Dedifferentiated amniotic fluid mesenchymal stem cell (primary cell): ENCODE measurements around the gene RAD51B.

Experiments
- DNase-seq: peaks from one replicate; pipeline ENCODE4 v3.0.0-alpha.2; 2016; ENCODE audit errors: extremely low spot score

Gene RAD51B

DNA sequence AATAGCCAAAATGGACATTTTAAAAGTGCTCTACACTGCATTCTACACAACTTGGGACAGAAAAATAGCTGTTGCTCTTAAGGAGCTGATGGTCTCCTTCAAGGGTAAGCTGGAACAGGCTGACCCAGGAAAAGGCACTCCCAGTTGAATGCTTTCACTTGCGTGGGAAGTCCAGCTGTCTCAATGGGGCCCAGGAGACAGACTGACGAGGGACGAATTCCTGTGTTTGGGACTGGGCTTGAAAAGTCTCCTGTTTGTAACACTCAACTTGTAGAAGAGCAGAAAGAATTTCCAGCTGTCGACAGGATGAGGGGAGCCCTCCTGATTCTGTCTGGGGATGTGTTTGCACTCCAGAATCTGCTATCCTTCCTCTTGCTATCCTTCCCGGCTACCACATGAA lies 792.5 kb downstream of the RAD51B start:
- DNase-seq: no peak

DNA sequence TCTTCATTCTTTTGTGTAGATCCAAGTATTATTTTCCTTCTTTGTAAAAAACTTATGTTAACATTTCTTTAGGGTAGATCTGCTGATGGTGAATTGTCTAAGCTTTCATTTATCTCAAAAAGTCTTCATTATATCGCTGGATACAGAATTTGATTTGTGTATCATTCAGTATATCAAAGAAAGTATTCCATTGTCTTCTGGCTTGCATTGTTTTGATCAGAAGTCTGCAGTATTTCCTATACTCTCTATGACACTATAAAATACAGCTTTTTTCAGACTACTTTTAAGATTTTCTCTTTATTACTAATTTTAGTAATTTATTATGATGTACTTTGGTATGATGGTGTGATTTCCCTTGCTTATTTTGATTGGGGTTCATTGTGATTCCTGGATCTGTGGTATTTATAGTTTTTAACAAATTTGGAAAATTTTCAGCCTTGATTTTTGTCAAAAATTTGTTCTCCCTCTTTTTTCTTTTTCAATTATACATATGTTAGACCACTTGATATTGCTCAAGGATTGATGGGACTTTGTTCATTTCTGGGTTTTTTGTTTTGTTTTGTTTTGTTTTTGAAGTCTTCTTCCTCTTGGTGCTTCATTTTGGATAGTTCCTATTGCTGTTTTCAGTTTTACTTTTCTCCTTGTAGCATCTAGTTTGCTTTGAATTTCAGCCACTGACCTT lies 796.8 kb downstream of the RAD51B start:
- DNase-seq: no peak

DNA sequence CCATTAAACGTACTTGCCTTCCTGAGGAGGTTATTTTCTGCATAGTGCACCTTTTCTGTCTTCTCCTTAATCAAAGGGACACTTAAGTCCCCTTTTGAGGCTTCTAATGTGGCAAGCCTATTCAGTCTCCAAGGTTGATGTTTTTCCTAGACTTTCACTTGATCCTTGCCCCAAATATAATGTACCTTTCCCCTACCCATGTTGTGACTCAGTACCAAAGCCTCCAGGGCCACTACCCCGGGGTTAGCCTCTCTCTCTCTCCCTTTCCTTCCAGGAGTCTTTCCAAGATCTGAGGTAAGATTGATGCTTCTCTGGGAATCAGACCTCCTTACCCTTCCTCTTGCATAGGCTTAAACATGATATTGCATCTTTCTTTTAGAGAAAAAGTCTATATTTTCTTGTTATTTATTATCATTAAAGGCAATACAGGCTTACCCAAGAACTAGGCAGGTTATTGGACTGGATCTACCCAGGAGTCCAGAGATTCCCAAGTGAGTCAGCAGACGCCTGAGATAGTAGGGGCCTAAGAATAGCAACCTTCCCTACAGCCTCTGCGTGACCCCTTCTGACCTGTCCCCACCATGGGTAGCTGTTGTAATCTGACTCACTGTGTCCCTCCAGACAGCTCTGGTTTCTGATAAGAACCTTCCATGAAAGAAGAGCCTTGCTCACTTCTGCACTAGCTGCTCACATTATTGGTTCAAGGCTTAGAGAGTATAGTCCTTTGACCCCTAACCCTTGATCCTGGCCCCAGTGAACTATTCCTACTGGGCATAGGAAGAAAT lies 800.4 kb downstream of the RAD51B start:
- DNase-seq: no peak

DNA sequence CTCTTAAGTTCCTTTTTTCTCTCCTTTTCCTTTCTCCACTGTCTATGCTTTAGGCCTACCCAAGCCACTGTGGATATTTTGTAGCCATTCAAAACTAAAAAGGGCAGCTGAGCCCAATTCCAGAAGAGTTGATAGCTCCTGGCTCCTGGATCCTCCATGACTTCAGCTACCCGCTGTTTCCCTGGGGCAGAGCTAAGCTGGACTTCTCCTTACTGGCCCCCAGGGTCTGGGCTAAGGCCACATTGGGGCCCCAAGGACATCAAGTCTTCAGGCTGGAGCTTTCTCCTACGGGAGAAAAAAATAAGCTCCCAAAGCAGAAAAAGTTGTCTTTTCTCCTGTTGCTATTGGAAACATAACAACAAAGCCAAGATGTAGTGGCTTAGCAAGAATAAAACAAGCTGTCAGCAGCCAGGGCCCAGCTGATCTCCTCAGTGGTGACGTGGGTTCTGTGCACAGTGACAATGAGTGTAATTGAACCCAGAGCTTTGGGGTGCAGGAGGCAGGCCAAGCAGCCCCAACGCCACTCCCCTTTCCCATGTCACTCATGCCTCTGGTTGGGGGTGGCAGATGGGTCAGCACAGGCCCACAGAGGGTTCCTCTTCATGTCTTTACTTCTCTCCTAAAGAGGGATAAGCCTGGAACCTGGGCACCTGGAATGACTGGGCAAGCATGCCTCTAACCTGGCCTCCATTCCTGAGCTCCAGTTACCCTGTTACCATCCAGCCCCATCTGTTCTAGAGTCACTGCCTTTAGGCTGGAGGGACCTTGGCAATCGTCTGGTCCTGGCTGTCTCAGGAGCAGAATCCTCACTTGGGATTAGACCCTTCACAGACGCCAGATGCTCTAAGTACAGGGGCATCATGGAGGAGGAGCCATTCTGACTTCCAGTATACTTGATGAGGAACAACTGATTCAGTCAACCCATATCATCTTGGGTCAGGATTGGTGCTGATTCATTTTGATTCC lies 802.1 kb downstream of the RAD51B start:
- no peak for DNase-seq

DNA sequence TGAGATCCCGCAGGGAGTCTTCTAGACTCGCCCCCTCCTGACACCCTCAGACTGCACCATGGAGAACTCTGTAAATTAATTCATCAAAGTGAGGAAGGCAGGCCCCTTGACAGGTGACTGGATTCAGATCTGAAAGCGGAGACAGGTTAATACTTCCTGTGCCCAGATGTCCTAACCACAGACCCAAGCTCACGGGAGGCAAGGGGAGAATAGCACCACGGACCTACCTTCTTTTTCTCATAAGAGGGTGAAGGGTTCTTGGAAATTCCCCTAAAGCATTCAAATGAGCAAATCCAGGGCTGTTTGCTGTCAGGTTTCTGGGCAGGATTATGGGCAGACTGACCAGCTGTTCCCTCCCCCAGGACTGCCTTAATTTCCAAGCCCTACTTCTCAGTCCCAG lies 803.3 kb downstream of the RAD51B start:
- no peak for DNase-seq

DNA sequence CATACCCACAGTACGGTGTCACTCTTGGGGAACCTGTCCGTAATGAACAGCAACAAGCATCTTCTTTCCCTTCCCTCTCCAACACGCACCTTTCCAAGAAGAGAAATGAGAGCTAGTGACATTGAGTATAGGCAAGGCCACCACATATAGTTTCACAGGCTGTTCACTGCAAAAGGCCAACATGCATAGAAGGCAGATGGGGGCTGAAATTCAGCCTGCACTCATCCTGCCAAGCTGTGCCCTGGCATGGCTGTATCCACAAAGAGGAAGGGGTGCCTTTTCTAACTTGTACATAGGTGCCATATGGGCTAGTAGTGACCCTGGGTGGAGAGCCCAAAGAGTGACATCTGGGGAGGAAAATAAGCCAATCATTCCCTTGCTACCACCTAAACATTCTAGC lies 803.7 kb downstream of the RAD51B start:
- DNase-seq: no peak

DNA sequence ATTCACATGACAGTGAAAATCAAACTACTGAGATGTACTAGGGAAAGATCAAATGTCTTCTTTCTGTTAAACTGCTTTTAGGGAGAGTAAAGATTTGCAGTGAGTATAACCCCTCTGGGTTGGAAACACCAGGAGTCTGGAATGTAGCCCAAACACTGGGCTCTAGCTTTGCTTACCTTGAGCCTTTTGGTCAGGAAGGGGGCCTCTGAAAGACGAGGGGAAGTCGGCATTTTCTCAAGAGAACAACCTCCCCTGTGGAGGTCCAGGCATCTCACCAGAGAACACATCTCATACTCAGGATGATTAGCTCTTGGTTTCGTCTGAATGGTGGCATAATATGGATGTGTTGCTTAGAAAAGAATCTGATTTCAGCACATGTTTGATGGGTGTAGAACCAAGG lies 804.2 kb downstream of the RAD51B start:
- no peak for DNase-seq

DNA sequence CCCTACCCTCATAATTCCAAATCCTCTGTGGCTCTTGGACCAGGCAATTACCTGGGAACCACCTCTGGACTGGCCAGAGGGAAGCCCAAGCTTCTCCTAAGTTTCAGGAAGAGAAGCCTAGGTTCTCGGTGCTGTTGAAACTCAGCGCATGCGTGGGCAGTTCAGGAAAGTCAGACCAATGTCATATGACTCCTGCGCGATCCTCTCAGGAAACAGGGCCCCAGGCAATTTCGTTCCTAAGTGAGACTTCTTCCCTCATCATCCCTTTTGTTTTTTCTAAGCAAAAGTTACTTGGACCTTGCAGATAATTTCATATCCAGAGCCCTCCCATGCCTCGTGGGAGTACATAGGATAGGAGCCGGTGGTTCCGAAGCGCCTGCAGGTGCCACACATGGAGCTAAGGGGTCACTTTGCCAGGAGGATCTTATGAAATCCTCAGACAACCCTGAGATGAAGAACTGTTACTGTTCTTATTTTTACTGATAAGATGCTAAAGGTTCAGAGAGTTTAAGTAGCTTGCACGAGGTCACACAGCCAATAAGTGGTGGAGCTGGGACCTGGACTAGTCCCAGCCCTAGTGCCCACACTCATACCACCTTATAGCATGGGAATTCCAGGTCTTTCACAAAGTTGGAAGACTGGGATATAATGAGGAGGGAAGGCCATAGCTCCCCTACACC lies 805.1 kb downstream of the RAD51B start:
- DNase-seq: no peak

DNA sequence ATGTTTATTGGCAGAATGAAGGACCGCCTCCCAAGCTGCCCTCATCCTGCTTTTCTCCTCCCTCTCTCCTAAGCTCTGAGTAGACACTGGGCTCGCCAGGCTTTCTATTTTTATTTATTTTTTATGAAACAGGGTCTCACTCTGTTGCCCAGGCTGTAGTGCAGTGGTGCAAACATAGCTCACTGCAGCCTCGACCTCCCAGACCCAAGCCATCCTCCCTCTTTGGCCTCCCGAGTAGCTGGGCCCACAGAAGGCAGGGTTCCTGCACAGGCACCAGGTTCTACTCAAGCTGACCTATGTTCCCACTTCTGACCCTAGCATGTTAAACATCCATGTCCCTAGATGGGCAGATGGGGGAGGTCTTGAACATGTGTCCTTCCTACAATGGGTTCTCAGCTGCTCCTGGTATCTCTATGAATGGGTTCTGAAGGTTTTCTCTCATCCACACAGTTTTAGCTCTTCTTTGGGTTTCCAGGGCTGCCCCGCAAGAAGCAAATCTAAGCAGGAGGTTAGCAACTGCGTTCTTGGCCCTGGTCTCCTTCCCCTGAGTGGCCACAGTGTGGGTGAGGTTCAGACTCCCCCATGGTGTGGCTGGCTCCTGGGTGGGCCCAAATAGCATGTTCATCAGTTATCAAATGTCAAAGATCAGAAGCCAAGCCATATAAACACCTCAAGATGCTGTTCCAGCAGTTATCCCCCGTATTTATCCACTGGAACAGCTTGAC lies 805.9 kb downstream of the RAD51B start:
- DNase-seq: no peak

DNA sequence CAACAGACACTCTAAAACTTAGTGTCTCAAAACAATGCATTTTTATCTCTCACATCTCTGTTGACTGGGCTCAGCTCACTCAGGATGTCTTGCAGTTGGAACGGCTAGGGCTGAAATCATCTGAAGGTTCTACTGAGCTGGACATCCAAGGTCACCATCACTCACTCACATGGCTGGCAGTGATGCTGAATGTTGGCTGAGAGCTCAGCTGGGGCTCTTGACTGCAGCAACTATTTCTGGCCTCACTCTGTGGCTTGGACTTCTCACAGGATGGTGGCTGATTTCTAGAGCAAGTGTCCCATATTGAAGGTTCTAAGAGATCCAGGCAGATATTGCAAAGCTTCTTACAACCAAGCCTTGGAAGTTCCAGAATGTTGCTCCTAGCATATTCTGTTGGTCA lies 806.8 kb downstream of the RAD51B start:
- no peak for DNase-seq

DNA sequence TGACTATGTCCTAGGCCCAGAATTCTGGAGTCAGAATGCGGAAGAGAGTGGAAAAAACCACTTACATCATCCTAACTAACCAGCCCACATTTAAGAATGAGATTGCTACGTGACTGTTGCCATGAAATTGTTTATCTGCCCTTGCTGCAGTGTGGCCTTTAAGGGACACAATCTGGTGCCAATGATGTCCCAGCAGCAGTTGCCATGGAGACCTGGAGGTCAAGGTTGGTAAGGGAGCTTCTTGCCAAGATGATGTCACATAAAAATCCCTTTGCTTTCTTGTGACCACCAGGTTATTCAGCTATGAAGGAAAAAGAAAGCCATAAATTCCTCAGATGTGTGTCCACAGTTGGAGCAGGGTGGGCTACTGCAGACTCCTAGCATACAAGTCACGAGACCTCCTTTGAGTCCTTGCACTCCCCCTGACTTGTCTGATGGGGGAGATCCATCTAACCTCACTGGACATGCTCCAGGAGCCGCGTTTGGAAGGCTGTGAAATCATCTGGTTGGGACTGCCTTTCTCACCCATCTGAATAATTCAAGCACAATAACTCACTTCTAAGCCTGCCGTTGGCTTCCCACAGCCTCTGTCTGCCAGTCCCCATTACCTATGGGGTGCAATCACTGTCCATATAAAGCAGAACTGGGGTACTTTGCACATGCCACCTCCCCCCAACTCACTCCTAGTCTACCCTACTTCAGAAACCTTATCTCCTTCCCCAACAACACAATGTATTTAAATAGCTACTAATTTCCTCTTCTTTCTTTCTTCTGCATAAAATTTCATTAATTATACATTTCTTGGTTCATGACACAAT lies 807.7 kb downstream of the RAD51B start:
- DNase-seq: no peak

DNA sequence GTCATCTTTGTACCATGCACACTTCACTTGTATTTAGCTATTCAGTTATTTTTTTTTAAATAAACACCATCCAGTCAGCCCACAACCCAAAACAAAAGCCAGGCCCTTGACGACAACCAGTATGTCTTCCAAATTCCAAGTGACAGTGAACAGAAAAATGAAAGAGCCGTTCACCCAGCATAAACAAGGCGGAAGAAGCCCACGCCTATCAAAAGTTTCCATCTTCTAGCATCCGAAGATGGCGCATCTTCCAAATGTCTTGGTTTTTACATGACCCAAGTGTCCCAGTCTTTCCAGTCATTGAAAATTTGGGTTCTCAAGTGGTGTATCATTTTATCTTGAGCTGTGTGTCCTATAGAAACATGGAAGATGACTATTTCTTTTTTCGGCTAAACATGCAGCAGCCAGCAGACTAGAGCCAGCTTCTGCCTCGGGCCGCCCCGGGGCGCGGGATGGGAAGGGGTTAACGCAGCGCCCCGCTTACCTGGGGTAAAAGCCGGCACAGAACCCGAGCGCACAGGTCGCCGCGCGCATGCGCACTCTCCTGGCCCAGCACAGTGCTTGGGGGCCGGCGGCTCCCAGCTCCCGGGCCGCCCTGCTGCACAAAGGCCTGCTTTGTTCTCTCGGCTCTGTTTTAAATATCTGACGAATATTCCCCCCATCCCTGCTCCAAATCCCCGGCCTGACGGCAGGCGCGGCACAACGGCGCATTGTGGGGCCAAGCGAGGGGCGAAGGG lies 808.5 kb downstream of the RAD51B start:
- no peak for DNase-seq

DNA sequence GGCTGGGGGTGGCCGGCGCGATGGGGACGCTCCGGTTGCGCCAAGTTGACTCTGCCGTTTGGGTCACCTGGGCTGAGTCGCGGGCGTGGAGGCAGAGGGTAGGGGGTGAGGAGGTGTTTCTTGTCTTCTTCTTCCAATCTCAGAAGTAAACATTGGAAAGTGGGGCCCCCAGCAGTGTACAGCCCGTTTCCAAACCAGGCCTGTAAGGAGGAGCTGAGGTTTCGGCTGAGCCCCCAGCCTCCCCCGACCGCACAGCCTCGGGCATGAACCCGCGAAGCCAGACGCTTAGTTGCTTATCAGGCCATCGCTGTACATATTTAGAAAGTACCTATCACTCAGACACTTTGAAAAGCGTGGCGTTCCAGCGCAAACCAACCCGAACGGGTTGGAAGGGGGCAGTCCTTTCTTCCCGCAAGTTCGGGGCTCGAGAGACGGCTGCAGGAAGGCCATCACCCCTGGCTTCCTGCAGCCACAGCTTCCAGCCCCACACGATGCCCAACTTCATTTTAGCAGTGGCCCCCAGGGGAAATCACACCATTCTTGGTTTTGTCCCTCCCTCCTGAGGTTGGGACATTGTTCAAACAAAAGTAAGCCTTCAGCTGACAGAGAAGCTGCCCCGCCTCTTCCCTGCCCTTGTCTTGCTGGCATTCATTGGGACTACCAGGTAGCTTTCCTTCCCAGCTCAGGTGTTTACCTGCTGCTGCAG lies 809.2 kb downstream of the RAD51B start:
- no peak for DNase-seq

DNA sequence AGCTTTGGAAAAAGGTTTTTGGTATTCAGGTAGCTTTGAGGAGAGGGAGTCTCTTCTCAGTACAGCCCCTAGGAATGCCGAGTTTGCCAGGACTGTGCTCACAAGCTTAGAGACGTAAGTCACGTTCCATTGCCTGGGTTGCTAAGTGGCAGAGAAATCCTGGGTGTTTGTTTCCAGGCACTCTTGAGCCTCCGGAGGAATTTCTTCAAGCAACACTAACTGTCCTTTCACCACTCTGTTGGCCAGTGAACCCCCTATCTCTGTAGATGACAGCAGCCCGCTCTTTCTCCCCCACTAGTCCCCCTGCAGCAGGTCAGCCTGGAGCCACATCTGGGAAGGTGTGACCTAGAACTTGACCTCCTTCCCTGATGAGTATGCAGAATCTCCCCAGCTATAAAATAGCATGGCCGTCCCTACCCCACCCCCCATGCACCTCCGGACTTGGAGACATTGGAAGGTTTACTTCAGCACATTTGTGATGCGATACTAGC lies 810.5 kb downstream of the RAD51B start:
- DNase-seq: no peak

DNA sequence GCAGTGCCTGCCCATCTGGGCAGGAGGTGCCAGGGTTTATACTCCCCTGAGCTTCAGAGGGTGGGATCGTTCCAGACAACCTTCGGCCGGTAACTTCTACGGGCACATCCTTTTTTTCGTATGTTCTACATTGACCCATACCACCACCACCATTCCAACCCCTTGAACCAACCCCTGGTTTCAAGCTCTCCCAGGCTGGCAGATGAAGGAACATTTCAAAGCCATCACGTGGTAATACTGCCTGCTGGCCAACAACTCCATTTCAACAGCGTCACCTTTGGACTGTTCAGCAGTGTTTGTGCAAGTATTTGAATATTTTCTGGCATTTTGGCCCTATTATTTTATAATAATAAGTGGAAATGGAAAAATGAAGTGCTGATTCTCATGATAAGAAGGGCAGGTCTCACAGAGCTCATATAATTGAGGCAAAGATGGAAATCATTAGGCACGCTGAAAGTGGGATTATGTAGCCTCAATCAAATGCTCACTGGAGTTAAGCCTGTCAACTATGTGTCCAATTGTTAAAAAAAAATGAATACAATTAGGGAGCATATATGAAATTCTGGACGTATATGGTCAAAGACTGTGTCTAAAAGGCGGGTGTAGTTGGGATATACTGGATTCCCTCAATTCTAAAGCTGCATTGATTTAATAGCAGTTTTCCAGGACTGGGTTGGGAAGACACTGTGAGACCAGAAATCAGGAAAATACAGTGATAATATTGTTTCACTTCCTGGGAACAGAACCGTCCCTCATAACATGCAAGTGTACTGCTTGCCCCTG lies 811.2 kb downstream of the RAD51B start:
- DNase-seq: no peak

DNA sequence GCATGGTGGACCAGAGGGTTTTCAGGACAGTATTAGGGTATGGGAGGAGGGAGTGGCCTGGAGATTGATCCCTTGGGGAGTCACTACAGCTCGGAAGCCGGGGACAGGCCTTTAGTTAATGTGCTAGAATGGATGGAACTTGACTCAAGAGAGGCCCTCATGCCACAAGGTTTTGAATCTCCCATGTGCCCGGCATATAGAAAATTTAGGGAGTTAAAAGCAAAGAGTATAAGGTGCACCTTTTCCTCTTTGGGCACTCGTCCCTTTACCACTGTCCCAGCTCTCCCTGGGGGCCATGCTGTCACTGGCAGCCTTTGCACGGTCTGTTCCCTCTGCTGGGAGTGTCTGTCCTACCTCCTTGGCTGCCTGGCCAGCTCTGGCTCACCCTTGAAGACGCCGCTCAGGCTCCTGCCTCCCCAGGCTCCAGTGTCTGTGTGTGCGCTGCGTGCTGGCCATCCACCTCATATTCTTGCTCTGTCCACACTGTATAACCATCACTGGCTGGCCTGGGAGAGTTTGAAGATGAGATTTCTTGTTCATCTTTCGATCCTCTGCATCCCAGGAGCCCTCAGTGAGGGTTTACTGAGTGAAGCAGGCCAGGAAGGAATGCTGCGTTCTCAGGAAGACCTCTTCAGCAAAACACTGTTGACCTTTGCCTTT lies 811.9 kb downstream of the RAD51B start:
- no peak for DNase-seq
